HepG2 (cell line): ENCODE measurements around the gene GRB10. TPM values are rescaled to one million over a fixed set of nuclear protein-coding genes. Genes with fewer than 3 reads are reported as not detected.
A peak's percentile ranks its signal among the peaks of the same experiment; 100 is the strongest.

Experiments
- AHDC1 ChIP-seq: sonication (generic); formaldehyde crosslinking; IDR thresholded peaks from 2 replicates; pipeline ENCODE4 v1.5.1; 2020; ENCODE audit warnings: mild to moderate bottlenecking, missing genetic modification reagents, borderline replicate concordance
- HNF1B ChIP-seq: sonication (generic); formaldehyde crosslinking; IDR thresholded peaks from 2 replicates; pipeline ENCODE4 v1.5.1; 2020; ENCODE audit warnings: mild to moderate bottlenecking, moderate library complexity, missing genetic modification reagents
- IRF1 ChIP-seq: sonication (generic); formaldehyde crosslinking; IDR thresholded peaks from 2 replicates; pipeline ENCODE4 v1.4.0; 2020; ENCODE audit warnings: low read depth, mild to moderate bottlenecking, missing genetic modification reagents
- KDM6A ChIP-seq: IDR thresholded peaks from 2 replicates; pipeline ENCODE4 v1.6.1; 2016; ENCODE audit warnings: low read depth
- SMAD1 ChIP-seq: sonication (generic); formaldehyde crosslinking; IDR thresholded peaks from 2 replicates; pipeline ENCODE4 v1.4.0; 2020; ENCODE audit warnings: missing genetic modification reagents, low read depth, mild to moderate bottlenecking, borderline replicate concordance
- ZBTB33 ChIP-seq: sonication (generic); formaldehyde crosslinking; IDR thresholded peaks from 2 replicates; pipeline ENCODE4 v1.4.0; 2020; ENCODE audit warnings: missing genetic modification reagents
- ZBTB7A ChIP-seq: sonication (generic); formaldehyde crosslinking; IDR thresholded peaks from 2 replicates; pipeline ENCODE4 v1.8.0; 2022; ENCODE audit warnings: mild to moderate bottlenecking, missing genetic modification reagents
- ZBTB7B ChIP-seq: sonication (generic); formaldehyde crosslinking; IDR thresholded peaks from 2 replicates; pipeline ENCODE4 v1.4.0; 2020; ENCODE audit warnings: missing genetic modification reagents
- ZNF232 ChIP-seq: sonication (generic); formaldehyde crosslinking; IDR thresholded peaks from 2 replicates; pipeline ENCODE4 v1.4.0; 2020; ENCODE audit warnings: missing genetic modification reagents, borderline replicate concordance
- ZNF335 ChIP-seq: sonication (generic); formaldehyde crosslinking; IDR thresholded peaks from 2 replicates; pipeline ENCODE4 v1.4.0; 2020; ENCODE audit warnings: missing genetic modification reagents
- ZNF558 ChIP-seq: sonication (generic); formaldehyde crosslinking; IDR thresholded peaks from 2 replicates; pipeline ENCODE4 v1.9.0; 2022; ENCODE audit warnings: mild to moderate bottlenecking, missing genetic modification reagents, borderline replicate concordance
- ZNF619 ChIP-seq: sonication (generic); formaldehyde crosslinking; IDR thresholded peaks from 2 replicates; pipeline ENCODE4 v1.4.0; 2020; ENCODE audit warnings: mild to moderate bottlenecking, missing genetic modification reagents
- polyA plus RNA-seq, 8 experiments: library from polyadenylated mRNA; depleted of rRNA in 3 of 8; stranded (reverse) in 7 of 8; unstranded in 1 of 8; fragments of >200 nt; fragmentation: Illumina TruSeq in 4 of 8; extraction: Trizol in 4 of 8; gene quantifications; 2 replicates each; pipeline versions ENCODE4 v1.2.1 to v1.2.3, GENCODE V29; 2011 to 2016; ENCODE audit warnings: low read depth in 4 of 8, missing spikeins in 1 of 8, mixed read lengths in 1 of 8; ENCODE audit not compliant: insufficient read depth in 1 of 8
- total RNA-seq, 5 experiments: library from RNA; depleted of rRNA; stranded (reverse); fragments of >200 nt; fragmentation: Illumina TruSeq; extraction: Trizol; gene quantifications; 2 replicates each; pipeline ENCODE4 v1.2.3, GENCODE V29; 2016; ENCODE audit warnings: low read depth in 1 of 5
- TF ChIP-seq, protein P1 (sequence below): sonication (generic); formaldehyde crosslinking; IDR thresholded peaks from 2 replicates; pipeline ENCODE4 v1.4.0; 2020; ENCODE audit warnings: mild to moderate bottlenecking, missing genetic modification reagents
- TF ChIP-seq, protein P2 (sequence below): sonication (generic); formaldehyde crosslinking; conservative IDR thresholded peaks from 2 replicates; pipeline ENCODE4 v1.8.0; 2022; ENCODE audit warnings: mild to moderate bottlenecking, moderate library complexity, missing genetic modification reagents

GRB10 gene
- total and polyA plus RNA-seq, 2 of the 13 experiments (the other 11 are each of a cell fraction or from before 2014, with no cell fraction given) = 4.0 to 6.8 TPM

GRCh38 chr7:50591480-50592438 is 190.9 kb downstream of the GRB10 start (continued):
- peak; percentile 43; the same call in 1 of the 2 replicates for TF ChIP-seq ZNF232 (CRISPR knock-in tag)
- TF ChIP-seq ZBTB7B (CRISPR knock-in tag) = peak; percentile 60
- TF ChIP-seq KDM6A (CRISPR knock-in tag) = peak; percentile 71
- no peak for TF ChIP-seq ZNF335 (CRISPR knock-in tag)
- TF ChIP-seq AHDC1 (CRISPR knock-in tag) = peak; percentile 35; the same call in 1 of the 2 replicates
- TF ChIP-seq ZNF558 (CRISPR knock-in tag) = peak; percentile 76; the same call in 1 of the 2 replicates
- TF ChIP-seq, protein P1, sequence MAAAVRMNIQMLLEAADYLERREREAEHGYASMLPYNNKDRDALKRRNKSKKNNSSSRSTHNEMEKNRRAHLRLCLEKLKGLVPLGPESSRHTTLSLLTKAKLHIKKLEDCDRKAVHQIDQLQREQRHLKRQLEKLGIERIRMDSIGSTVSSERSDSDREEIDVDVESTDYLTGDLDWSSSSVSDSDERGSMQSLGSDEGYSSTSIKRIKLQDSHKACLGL (CRISPR knock-in tag) = no peak
- TF ChIP-seq IRF1 = no peak
- no peak for TF ChIP-seq ZBTB33 (CRISPR knock-in tag)
- peak; percentile 77; the same call in 1 of the 2 replicates for TF ChIP-seq ZBTB7A (CRISPR knock-in tag)
- TF ChIP-seq HNF1B (CRISPR knock-in tag) = 0 out of 2 replicates have a peak, but pooled peaks have one; percentile 11
- TF ChIP-seq SMAD1 = peak; percentile 42; the same call in 1 of the 2 replicates
- peak; percentile 59; the same call in 1 of the 2 replicates for TF ChIP-seq ZNF619
- TF ChIP-seq, protein P2, sequence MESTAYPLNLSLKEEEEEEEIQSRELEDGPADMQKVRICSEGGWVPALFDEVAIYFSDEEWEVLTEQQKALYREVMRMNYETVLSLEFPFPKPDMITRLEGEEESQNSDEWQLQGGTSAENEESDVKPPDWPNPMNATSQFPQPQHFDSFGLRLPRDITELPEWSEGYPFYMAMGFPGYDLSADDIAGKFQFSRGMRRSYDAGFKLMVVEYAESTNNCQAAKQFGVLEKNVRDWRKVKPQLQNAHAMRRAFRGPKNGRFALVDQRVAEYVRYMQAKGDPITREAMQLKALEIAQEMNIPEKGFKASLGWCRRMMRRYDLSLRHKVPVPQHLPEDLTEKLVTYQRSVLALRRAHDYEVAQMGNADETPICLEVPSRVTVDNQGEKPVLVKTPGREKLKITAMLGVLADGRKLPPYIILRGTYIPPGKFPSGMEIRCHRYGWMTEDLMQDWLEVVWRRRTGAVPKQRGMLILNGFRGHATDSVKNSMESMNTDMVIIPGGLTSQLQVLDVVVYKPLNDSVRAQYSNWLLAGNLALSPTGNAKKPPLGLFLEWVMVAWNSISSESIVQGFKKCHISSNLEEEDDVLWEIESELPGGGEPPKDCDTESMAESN = peak; percentile 65; the same call in 1 of the 2 replicates
